ENCODE data around the gene CALD1.

- TF ChIP-seq POLR2AphosphoS5 (IDR thresholded peaks at IDR 0.05), result no peak
- TF ChIP-seq, protein P1, sequence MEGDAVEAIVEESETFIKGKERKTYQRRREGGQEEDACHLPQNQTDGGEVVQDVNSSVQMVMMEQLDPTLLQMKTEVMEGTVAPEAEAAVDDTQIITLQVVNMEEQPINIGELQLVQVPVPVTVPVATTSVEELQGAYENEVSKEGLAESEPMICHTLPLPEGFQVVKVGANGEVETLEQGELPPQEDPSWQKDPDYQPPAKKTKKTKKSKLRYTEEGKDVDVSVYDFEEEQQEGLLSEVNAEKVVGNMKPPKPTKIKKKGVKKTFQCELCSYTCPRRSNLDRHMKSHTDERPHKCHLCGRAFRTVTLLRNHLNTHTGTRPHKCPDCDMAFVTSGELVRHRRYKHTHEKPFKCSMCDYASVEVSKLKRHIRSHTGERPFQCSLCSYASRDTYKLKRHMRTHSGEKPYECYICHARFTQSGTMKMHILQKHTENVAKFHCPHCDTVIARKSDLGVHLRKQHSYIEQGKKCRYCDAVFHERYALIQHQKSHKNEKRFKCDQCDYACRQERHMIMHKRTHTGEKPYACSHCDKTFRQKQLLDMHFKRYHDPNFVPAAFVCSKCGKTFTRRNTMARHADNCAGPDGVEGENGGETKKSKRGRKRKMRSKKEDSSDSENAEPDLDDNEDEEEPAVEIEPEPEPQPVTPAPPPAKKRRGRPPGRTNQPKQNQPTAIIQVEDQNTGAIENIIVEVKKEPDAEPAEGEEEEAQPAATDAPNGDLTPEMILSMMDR (IDR thresholded peaks at IDR 0.05), result no peak
These were observed 8.8 kb downstream of the CALD1 start for GRCh38 chr7:134788191-134788590.
